Activated T-cell treated with anti-CD3 and anti-CD28 coated beads for 4 hours (primary cell): ENCODE data around the gene MYL6B.

Source experiments
- DNase-seq: peaks from one replicate; pipeline ENCODE4 v3.0.0-alpha.2; 2020

Gene MYL6B

GRCh38 chr12:56124133-56124532 lies 28.3 kb upstream of the MYL6B start:
- DNase-seq = no peak

DNA sequence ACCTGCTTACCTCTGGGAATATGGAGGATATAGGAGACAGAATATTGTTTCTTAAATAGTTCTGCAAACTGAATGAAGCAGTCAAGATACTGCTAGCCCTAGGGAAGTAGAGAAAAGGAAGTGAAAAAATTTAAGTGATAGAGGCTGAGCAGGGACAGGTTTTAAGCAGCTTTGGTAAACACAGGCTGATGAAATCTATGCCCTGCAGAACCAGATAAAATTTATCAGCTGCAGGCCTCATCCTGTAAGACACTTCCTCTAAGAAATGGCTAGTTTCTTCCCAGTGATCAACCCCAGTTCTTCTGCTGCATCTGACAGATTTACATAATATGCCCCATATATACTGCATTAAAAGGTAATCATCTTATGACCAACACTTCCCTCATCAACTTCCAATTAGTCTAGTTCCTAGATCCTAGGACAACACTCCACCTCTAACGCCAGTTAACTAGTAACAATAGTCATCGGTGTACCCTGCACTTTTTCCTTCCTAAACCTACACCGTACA lies 25.6 kb upstream of the MYL6B start:
- DNase-seq = no peak

DNA sequence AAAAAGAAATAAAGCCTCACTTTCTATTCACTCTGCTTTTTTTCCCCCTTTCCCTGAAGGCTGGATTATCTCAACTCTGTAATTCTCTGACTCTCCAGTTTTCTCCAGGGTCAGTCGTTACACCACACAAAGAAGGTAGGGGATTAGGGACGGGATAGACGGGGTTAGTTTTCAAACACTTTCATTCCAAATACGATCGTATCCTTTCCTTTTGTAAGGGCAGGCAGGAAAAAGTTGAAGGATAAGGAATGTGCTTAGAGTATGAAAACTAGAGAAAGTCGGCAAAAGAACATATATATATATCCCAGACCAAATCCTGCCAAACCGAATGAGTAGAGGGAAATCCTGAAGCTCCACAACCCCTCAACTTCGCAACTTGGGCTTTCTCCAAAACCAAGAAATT lies 24.9 kb upstream of the MYL6B start:
- no peak for DNase-seq

DNA sequence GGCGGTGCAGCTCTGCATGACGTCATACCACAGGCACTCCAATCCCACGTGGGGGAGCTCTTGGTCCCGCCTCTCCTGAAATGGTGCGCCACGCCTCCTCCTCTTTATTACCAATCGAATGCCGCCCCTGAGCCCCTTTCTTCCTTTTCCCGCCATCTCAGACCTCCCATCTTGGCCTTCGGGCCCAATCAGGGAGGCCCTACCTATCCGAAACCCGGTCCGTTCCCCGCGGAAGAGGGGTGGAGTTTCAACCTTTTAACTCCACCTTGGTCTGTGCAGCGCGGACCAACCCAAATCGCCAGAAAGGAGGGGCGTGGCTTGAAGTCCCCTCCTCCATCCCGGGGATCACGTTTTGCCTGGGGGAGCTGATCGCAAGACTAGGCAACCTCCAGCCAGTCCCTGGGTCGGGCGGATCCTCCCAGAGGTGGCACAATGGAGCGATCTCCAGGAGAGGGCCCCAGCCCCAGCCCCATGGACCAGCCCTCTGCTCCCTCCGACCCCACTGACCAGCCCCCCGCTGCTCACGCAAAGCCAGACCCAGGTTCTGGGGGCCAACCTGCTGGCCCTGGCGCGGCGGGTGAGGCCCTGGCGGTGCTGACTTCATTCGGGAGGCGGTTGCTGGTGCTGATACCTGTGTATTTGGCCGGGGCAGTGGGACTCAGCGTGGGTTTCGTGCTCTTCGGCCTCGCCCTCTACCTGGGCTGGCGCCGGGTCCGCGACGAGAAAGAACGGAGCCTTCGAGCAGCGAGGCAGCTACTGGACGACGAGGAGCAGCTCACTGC lies 24.3 kb upstream of the MYL6B start, which contains the start of gene ESYT1:
TSS of gene ESYT1 (plus strand) at position 380 of the 782 bp plus-strand sequence. CDS start at position 433, 53 bp downstream.
- DNase-seq = peak; percentile 94

GRCh38 chr12:56128670-56129205 lies 23.6 kb upstream of the MYL6B start:
- DNase-seq = no peak

GRCh38 chr12:56129206-56129941 lies 23.0 kb upstream of the MYL6B start:
- peak; percentile 48 for DNase-seq

DNA sequence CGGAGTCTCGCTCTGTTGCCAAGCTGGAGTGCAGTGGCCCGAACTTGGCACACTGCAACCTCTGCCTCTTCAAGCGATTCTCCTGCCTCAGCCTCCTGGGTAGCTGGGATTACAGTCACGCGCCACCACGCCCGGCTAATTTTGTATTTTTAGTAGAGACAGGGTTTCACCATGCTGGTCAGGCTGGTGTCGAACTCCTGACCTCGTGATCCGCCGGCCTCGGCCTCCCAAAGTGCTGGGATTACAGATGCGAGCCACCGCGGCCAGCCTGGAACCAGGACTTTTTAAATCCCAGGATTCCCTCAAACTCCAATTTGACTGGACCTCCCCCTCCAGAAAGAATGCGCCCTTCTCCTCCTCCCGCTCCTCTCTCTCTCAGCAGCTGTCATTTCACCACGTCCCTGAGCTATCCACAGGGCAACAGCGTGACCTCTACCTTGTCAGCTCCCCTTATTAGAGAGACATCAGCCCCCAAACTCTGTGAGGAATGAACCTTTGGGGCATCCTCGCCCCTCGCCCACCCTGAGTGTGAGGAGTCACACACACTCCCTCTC lies 22.4 kb upstream of the MYL6B start:
- no peak for DNase-seq

GRCh38 chr12:56130876-56131275 lies 21.5 kb upstream of the MYL6B start:
- DNase-seq = no peak

- no peak for DNase-seq
Observed at GRCh38 chr12:56134897-56135296, 17.5 kb upstream of the MYL6B start.

- no peak for DNase-seq
Observed at GRCh38 chr12:56137853-56138571, 14.4 kb upstream of the MYL6B start.

DNA sequence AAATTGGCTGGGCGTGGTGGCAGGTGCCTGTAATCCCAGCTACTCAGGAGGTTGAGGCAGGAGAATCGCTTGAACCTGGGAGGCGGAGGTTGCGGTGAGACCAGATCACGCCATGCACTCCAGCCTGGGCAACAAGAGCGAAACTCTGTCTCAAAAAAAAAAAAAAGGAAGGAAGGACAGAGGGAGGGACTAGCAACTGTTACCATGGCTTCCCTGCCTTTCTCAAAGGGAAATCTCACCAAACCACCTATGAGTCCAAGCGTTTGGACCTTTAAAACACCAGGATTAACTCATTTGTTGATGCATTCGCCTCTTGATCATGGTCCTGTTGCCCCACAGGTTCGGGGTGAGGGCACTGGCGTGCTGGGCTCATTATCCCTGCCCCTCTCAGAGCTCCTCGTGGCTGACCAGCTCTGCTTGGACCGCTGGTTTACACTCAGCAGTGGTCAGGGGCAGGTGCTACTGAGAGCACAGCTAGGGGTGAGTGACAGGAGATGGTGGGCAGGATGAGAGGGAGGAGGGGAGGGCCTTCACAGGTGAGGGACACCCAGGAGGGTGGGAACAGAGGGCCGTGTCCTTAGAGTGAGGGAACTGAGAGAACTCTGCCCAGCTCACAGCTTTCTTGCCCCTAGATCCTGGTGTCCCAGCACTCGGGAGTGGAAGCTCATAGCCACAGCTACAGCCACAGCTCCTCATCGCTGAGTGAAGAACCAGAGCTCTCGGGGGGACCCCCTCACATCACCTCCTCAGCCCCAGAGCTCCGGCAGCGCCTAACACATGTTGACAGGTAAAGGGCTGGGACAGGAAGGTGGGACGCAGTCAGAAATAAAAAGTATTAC lies 10.2 kb upstream of the MYL6B start:
- DNase-seq = no peak

DNA sequence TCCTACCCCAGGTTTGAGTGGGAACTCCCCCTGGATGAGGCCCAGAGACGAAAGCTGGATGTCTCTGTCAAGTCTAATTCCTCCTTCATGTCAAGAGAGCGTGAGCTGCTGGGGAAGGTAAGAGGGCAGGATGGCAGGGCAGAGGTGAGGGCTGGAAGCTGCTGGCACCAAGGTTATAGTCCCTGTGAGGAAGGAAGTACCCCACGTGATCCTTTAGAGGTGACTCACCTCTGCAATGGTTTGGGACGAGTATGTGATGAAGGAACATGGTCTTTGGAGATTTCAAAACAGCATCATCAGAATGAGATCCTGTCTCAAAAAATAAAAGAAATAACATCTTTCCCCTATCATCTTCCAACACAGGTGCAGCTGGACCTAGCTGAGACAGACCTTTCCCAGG lies 9.2 kb upstream of the MYL6B start:
- no peak for DNase-seq

GRCh38 chr12:56143870-56144269 lies 8.5 kb upstream of the MYL6B start:
- no peak for DNase-seq

- DNase-seq = no peak
Observed at GRCh38 chr12:56145217-56145616, 7.2 kb upstream of the MYL6B start.

DNA sequence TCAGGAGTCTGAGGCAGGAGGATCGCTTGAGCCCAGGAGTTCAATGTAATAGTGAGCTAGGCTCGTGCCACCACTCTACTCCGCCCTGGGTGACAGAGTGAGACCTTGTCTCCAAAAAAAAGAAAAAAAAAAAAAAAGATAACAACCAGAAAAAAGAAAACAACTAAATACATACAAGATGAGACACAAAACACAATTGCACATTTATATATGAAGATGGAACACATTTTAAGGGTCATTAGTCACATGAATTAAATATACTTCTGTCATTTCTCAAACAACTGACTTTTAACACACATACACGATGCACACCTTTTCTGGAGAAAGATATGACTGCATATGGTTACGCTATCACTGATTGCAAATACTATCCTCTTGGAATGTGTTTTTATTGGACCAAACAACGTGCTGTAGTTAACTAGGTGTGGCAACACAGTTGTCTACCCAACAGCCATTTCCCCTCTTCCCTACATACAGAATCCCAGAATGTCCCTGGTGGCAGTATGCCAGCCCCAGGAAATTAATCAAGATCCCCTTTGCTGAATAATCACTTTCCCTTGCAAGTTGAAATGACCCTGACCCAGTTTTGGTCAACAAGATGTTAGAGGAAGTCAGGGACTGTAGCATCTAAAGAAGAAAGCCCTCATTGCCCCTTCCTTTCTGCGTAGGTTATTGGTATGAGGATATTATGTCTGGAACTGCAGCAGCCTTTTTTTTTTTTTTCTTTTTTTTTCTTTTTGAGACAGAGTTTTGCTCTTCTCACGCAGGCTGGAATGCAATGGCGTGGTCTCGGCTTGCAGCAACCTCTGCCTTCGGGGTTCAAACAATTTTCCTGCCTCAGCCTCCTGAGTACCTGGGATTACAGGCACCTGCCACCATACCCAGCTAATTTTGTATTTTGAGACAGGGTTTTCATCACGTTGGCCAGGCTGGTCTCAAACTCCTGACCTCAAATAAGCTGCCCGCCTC lies 5.6 kb upstream of the MYL6B start:
- DNase-seq = no peak

DNA sequence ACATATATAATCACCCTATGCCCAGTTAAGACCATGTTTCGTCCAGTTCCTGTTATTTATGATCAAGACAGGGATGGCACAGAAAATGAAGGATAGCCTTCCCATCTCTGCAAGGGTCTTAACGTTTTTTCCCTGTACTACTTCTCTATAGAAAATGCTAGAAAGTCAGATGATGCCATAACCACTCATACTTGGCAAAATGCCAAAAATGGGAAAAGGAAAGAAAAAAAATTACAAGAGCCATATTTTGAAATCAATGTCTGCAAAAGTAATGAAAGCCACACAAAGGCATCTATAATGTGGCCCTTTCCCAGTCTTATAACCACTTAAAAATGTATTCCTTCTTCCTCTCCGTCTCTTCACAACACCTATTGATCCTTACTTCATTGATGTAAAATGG lies 1.8 kb upstream of the MYL6B start:
- DNase-seq = no peak

- peak; percentile 43 for DNase-seq
Observed at GRCh38 chr12:56151672-56152131, 685 bp upstream of the MYL6B start.

- no peak for DNase-seq
Observed at GRCh38 chr12:56152756-56153677, 630 bp downstream of the MYL6B start.

DNA sequence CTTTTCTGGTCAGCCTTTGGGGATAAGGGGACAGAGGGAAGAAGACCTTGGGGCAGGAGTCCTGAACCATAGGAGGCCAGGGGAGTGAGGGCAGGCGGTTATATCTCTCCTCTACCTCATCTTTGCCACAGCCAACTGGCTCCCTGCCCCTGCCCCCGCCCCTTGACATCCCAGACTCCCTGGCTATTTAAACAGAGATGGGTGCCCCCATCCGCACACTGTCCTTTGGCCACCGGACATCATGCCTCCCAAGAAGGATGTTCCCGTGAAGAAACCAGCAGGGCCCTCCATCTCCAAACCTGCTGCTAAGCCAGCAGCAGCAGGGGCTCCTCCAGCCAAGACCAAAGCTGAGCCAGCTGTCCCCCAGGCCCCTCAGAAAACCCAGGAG lies 1.3 kb downstream of the MYL6B start:
- no peak for DNase-seq
